WTC11 (cell line): ENCODE data around the gene DISP3. TPM values are rescaled to one million over a fixed set of nuclear protein-coding genes. Genes with fewer than 3 reads are reported as not detected.

Experiments
- ATAC-seq: fragments of 200-7000 bp; cut with Tn5 transposase; 2 replicates; pipeline ENCODE4 v1.10.0; 2021; ENCODE audit warnings: mild to moderate bottlenecking, moderate library complexity
- CTCF ChIA-PET: fragments of 300-600 bp; sonication (Branson Sonifier 250); formaldehyde crosslinking; loops from one replicate; lab custom pipeline; 2021; ENCODE audit warnings: antibody characterized with exemption; lab: Charles Lee
- POLR2A ChIA-PET: fragments of 350-600 bp; sonication (Branson Sonifier 250); formaldehyde crosslinking; loops from one replicate; lab custom pipeline; 2021; ENCODE audit warnings: antibody characterized with exemption; lab: Charles Lee
- DNase-seq: peaks from one replicate; pipeline ENCODE4 v3.0.0; 2021; ENCODE audit warnings: low spot score
- H3K27ac Mint-ChIP-seq: 2 replicates; pipeline ENCODE4 v1.8.0; 2021; ENCODE audit warnings: mixed read lengths
- H3K27me3 Mint-ChIP-seq: 2 replicates; pipeline ENCODE4 v1.8.0; 2021; ENCODE audit warnings: low read depth, mild to moderate bottlenecking, moderate library complexity, mixed read lengths
- H3K36me3 Mint-ChIP-seq: 2 replicates; pipeline ENCODE4 v1.8.0; 2021; ENCODE audit warnings: mixed read lengths
- H3K4me1 Mint-ChIP-seq: 2 replicates; pipeline ENCODE4 v1.8.0; 2022; ENCODE audit warnings: mixed read lengths
- H3K4me3 Mint-ChIP-seq: 2 replicates; pipeline ENCODE4 v1.8.0; 2021; ENCODE audit warnings: mild to moderate bottlenecking, moderate library complexity, mixed read lengths
- H3K9me3 Mint-ChIP-seq: 2 replicates; pipeline ENCODE4 v1.8.0; 2021; ENCODE audit warnings: mixed read lengths
- ATF1 ChIP-seq: sonication (generic); formaldehyde crosslinking; IDR thresholded peaks from 2 replicates; pipeline ENCODE4 v1.8.1; 2023; ENCODE audit warnings: mild to moderate bottlenecking, moderate library complexity, missing genetic modification reagents
- ATF2 ChIP-seq: sonication (generic); formaldehyde crosslinking; IDR thresholded peaks from 2 replicates; pipeline ENCODE4 v1.8.1; 2022; ENCODE audit warnings: low read depth, missing genetic modification reagents, borderline replicate concordance
- ATF6 ChIP-seq: sonication (generic); formaldehyde crosslinking; IDR thresholded peaks from 2 replicates; pipeline ENCODE4 v1.8.1; 2023; ENCODE audit warnings: mild to moderate bottlenecking, missing genetic modification reagents
- CREB1 ChIP-seq: sonication (generic); formaldehyde crosslinking; IDR thresholded peaks from 2 replicates; pipeline ENCODE4 v1.8.0; 2023; ENCODE audit warnings: mild to moderate bottlenecking, missing genetic modification reagents
- GTF2I ChIP-seq: fragments of 250-450 bp; sonication (Bioruptor Pico); conservative IDR thresholded peaks from 2 replicates; pipeline ENCODE4 v1.4.0; 2021; ENCODE audit warnings: mild to moderate bottlenecking
- JUN ChIP-seq: sonication (generic); formaldehyde crosslinking; IDR thresholded peaks from 2 replicates; pipeline ENCODE4 v1.8.0; 2023; ENCODE audit warnings: mild to moderate bottlenecking, missing genetic modification reagents
- PRDM15 ChIP-seq: sonication (generic); formaldehyde crosslinking; IDR thresholded peaks from 2 replicates; pipeline ENCODE4 v1.8.0; 2022; ENCODE audit warnings: missing genetic modification reagents
- PRRX2 ChIP-seq: fragments of 250-450 bp; sonication (Bioruptor Pico); IDR thresholded peaks from 2 replicates; pipeline ENCODE4 v1.8.0; 2021; ENCODE audit warnings: mild to moderate bottlenecking
- RORB ChIP-seq: fragments of 250-450 bp; sonication (Bioruptor Pico); IDR thresholded peaks from 2 replicates; pipeline ENCODE4 v1.9.0; 2021; ENCODE audit warnings: mild to moderate bottlenecking
- SP1 ChIP-seq: sonication (generic); formaldehyde crosslinking; conservative IDR thresholded peaks from 2 replicates; pipeline ENCODE4 v1.8.1; 2022; ENCODE audit warnings: missing genetic modification reagents
- TEAD4 ChIP-seq: sonication (generic); formaldehyde crosslinking; IDR thresholded peaks from 2 replicates; pipeline ENCODE4 v1.8.0; 2022; ENCODE audit warnings: mild to moderate bottlenecking, missing genetic modification reagents
- ZNF219 ChIP-seq: sonication (generic); formaldehyde crosslinking; IDR thresholded peaks from 2 replicates; pipeline ENCODE4 v1.8.0; 2023; ENCODE audit warnings: missing genetic modification reagents, mild to moderate bottlenecking, borderline replicate concordance
- ZNF317 ChIP-seq: sonication (generic); formaldehyde crosslinking; IDR thresholded peaks from 2 replicates; pipeline ENCODE4 v1.8.1; 2023; ENCODE audit warnings: low read depth, mild to moderate bottlenecking, moderate library complexity, missing genetic modification reagents, borderline replicate concordance
- total RNA-seq: library from RNA; stranded (reverse); gene quantifications from 3 replicates; pipeline ENCODE4 v1.2.3, GENCODE V29; 2021
- TF ChIP-seq, protein P1 (sequence below): sonication (generic); formaldehyde crosslinking; IDR thresholded peaks from 2 replicates; pipeline ENCODE4 v1.8.1; 2023; ENCODE audit warnings: mild to moderate bottlenecking, missing genetic modification reagents
- TF ChIP-seq, protein P2 (sequence below): sonication (generic); formaldehyde crosslinking; IDR thresholded peaks from 2 replicates; pipeline ENCODE4 v1.8.1; 2022; ENCODE audit warnings: missing genetic modification reagents, borderline replicate concordance
- TF ChIP-seq, protein P3 (sequence below): sonication (generic); formaldehyde crosslinking; IDR thresholded peaks from 2 replicates; pipeline ENCODE4 v1.8.0; 2022; ENCODE audit warnings: mild to moderate bottlenecking, missing genetic modification reagents
- TF ChIP-seq, protein P4 (sequence below): sonication (generic); formaldehyde crosslinking; IDR thresholded peaks from 2 replicates; pipeline ENCODE4 v1.8.1; 2022; ENCODE audit warnings: mild to moderate bottlenecking, moderate library complexity, missing genetic modification reagents

DISP3 gene
- total RNA-seq, 1 experiment from 2014 or later = 6.0 TPM

DNA sequence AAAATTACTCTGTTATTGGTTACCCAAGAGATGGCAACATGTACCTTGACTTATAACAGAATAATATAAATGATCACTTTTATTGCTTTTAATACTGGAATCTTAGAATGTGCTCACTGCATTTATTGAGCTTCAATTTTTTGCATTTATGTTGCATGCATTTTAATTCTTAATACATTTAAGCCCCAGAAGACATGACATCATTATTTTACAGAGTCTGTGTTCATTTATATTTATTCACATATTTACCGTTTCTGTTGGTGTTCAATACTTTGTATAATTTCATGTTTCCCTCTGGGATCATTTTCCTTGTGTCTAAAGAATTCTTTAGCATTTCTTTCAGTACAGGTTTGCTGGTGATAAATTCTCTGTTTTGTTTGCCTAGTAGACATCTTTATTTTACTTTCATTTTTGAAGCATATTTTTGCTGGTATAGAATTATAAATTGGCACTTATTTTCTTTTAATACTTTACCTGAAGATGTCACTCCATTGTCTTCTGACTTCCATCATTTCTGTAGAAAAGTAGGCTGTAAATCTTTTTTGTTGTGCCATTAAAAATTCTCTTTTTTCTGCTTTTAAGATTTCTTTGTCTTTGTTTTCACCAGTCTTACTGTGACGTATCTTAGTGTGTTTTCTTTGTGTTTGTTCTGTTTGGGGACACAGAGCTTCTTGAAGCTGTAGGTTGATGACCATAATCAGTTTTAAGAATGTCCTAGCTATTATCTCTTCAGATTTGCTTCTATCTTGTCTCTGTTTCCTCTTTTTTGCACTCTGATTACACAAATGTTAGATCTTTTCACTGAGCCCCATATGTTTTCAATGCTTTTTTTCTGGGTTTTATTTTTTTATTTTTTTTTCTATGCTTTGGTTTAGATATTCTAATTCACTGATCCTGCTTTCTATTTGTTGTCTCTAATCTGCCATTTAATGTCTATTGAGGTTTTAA lies 26.9 kb downstream of the DISP3 start:
- H3K9me3 Mint-ChIP-seq = peaks cover 75% of the 10 kb centered on the region
- peaks cover 7% of the 10 kb centered on the region; the same call in 1 of the 2 replicates for H3K27me3 Mint-ChIP-seq
- no peaks in the 10 kb centered on the region; the same call in 1 of the 2 replicates for H3K4me1 Mint-ChIP-seq
- H3K27ac Mint-ChIP-seq = no peak overlapping the region
- no peak for TF ChIP-seq TEAD4
- peak; percentile 99 for TF ChIP-seq ZNF317 (CRISPR knock-in tag)
- no peak overlapping the region for H3K4me3 Mint-ChIP-seq
- ChIA-PET CTCF (no interaction called here), POLR2A (interaction anchor here (0.6 kb wide), 1 partner anchor 219 kb away, joined by 3 read pairs; no protein-coding TSS in a partner anchor)
- ATAC-seq (no peak), DNase-seq (no peak)
- H3K36me3 Mint-ChIP-seq = peaks cover 70% of the 10 kb centered on the region

- POLR2A ChIA-PET = no interaction called here
- TF ChIP-seq RORB (CRISPR knock-in tag) (no peak), CREB1 (no peak), ATF1 (CRISPR knock-in tag) (no peak), ATF2 (CRISPR knock-in tag) (no peak), ATF6 (CRISPR knock-in tag) (no peak), GTF2I (CRISPR knock-in tag) (no peak)
- TF ChIP-seq, protein P1, sequence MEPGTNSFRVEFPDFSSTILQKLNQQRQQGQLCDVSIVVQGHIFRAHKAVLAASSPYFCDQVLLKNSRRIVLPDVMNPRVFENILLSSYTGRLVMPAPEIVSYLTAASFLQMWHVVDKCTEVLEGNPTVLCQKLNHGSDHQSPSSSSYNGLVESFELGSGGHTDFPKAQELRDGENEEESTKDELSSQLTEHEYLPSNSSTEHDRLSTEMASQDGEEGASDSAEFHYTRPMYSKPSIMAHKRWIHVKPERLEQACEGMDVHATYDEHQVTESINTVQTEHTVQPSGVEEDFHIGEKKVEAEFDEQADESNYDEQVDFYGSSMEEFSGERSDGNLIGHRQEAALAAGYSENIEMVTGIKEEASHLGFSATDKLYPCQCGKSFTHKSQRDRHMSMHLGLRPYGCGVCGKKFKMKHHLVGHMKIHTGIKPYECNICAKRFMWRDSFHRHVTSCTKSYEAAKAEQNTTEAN (CRISPR knock-in tag) = no peak
- Mint-ChIP-seq H3K27me3 (peaks cover 7% of the 10 kb centered on the region; the same call in 1 of the 2 replicates), H3K4me1 (peaks cover 2% of the 10 kb centered on the region; the same call in 1 of the 2 replicates), H3K27ac (no peak overlapping the region), H3K36me3 (peaks cover 74% of the 10 kb centered on the region), H3K9me3 (peaks cover 82% of the 10 kb centered on the region), H3K4me3 (no peak overlapping the region)
- CTCF ChIA-PET = no interaction called here
- no peak for ATAC-seq
- no peak for DNase-seq
These were observed 28.4 kb downstream of the DISP3 start for GRCh38 chr1:11507309-11507708.

DNA sequence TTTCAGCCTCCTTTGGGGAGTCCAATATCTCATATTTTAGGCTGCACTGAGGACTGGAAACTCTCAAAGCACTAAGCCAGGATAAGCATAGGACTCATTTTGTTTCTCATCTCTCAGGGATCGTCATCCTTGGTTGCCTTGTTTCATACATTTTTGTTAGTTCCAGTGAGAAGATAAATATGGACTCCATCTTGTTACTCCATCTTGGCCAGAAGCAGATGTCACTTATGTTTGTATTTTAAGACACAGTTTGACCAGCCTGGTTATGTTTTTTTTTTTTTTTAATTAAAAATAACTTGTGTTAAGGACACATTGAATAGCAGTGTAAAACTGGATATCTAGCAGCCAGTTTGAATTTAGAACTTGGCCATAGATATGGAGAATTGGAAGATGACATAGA lies 34.7 kb downstream of the DISP3 start:
- TF ChIP-seq, protein P2, sequence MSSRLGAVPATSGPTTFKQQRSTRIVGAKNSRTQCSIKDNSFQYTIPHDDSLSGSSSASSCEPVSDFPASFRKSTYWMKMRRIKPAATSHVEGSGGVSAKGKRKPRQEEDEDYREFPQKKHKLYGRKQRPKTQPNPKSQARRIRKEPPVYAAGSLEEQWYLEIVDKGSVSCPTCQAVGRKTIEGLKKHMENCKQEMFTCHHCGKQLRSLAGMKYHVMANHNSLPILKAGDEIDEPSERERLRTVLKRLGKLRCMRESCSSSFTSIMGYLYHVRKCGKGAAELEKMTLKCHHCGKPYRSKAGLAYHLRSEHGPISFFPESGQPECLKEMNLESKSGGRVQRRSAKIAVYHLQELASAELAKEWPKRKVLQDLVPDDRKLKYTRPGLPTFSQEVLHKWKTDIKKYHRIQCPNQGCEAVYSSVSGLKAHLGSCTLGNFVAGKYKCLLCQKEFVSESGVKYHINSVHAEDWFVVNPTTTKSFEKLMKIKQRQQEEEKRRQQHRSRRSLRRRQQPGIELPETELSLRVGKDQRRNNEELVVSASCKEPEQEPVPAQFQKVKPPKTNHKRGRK (CRISPR knock-in tag) = no peak
- TF ChIP-seq PRRX2 = no peak
- no peak for TF ChIP-seq CREB1
- TF ChIP-seq, protein P3, sequence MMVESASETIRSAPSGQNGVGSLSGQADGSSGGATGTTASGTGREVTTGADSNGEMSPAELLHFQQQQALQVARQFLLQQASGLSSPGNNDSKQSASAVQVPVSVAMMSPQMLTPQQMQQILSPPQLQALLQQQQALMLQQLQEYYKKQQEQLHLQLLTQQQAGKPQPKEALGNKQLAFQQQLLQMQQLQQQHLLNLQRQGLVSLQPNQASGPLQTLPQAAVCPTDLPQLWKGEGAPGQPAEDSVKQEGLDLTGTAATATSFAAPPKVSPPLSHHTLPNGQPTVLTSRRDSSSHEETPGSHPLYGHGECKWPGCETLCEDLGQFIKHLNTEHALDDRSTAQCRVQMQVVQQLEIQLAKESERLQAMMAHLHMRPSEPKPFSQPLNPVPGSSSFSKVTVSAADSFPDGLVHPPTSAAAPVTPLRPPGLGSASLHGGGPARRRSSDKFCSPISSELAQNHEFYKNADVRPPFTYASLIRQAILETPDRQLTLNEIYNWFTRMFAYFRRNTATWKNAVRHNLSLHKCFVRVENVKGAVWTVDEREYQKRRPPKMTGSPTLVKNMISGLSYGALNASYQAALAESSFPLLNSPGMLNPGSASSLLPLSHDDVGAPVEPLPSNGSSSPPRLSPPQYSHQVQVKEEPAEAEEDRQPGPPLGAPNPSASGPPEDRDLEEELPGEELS (CRISPR knock-in tag) = no peak
- TF ChIP-seq SP1 = no peak
- TF ChIP-seq JUN (CRISPR knock-in tag) = no peak
- no peak for TF ChIP-seq PRDM15
- TF ChIP-seq GTF2I (CRISPR knock-in tag) = no peak
- no peak for TF ChIP-seq ZNF219 (CRISPR knock-in tag)
- TF ChIP-seq, protein P4, sequence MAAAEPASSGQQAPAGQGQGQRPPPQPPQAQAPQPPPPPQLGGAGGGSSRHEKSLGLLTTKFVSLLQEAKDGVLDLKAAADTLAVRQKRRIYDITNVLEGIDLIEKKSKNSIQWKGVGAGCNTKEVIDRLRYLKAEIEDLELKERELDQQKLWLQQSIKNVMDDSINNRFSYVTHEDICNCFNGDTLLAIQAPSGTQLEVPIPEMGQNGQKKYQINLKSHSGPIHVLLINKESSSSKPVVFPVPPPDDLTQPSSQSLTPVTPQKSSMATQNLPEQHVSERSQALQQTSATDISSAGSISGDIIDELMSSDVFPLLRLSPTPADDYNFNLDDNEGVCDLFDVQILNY = no peak
- no peak for DNase-seq
- H3K27me3 Mint-ChIP-seq = no peaks in the 10 kb centered on the region
- peaks cover 38% of the 10 kb centered on the region for H3K9me3 Mint-ChIP-seq
- no peak for ATAC-seq
- no peak overlapping the region for H3K27ac Mint-ChIP-seq
- peaks cover 26% of the 10 kb centered on the region for H3K36me3 Mint-ChIP-seq
- POLR2A ChIA-PET = no interaction called here
- CTCF ChIA-PET = no interaction called here
- H3K4me3 Mint-ChIP-seq = no peak overlapping the region
- H3K4me1 Mint-ChIP-seq = peaks cover 5% of the 10 kb centered on the region; the same call in 1 of the 2 replicates
